Fibroblast of lung (primary cell): ENCODE measurements around the gene ZNRF3. TPM values are rescaled to one million over a fixed set of nuclear protein-coding genes. Genes with fewer than 3 reads are reported as not detected.

ENCODE experiments used
- DNase-seq, 2 donors: peaks; one replicate each; pipeline versions ENCODE4 v3.0.0 to v3.0.0-alpha.2; 2010; ENCODE audit warnings: low read depth in 2 of 2
- H2AFZ ChIP-seq: 2 replicates; pipeline ENCODE4 v1.5.1; 2012; ENCODE audit warnings: low read length, control low read depth, inconsistent platforms
- H3K27ac ChIP-seq: 2 replicates; pipeline ENCODE4 v1.5.1; 2011; ENCODE audit warnings: low read length, control low read depth; ENCODE audit not compliant: insufficient read depth
- H3K27me3 ChIP-seq: 2 replicates; pipeline ENCODE4 v1.5.1; 2011; ENCODE audit warnings: mild to moderate bottlenecking, low read length; ENCODE audit not compliant: control insufficient read depth, insufficient read depth
- H3K36me3 ChIP-seq: 2 replicates; pipeline ENCODE4 v1.5.1; 2011; ENCODE audit warnings: low read length; ENCODE audit not compliant: control insufficient read depth, insufficient read depth
- H3K4me1 ChIP-seq: 2 replicates; pipeline ENCODE4 v1.5.1; 2011; ENCODE audit warnings: low read length; ENCODE audit not compliant: control insufficient read depth, insufficient read depth; ENCODE audit errors: extremely low read depth
- H3K4me2 ChIP-seq: 2 replicates; pipeline ENCODE4 v1.5.1; 2011; ENCODE audit warnings: low read length, control low read depth; ENCODE audit not compliant: insufficient read depth; ENCODE audit errors: extremely low read depth
- H3K4me3 ChIP-seq, 4 experiments: fragments of 200-600 bp in 1 of 4; sonication (generic) in 1 of 4; replicated peaks in 1 of 4; 2 replicates each; pipeline ENCODE4 v1.5.1; 2011 to 2016; ENCODE audit warnings: low read length in 4 of 4, low read depth in 3 of 4, mild to moderate bottlenecking in 3 of 4, control low read depth in 2 of 4, inconsistent platforms in 1 of 4, mixed read lengths in 1 of 4; ENCODE audit not compliant: insufficient read depth in 1 of 4; ENCODE audit errors: control extremely low read depth in 1 of 4
- H3K79me2 ChIP-seq: 2 replicates; pipeline ENCODE4 v1.5.1; 2012; ENCODE audit warnings: mild to moderate bottlenecking, low read length, inconsistent platforms; ENCODE audit not compliant: control insufficient read depth, insufficient read depth
- H3K9ac ChIP-seq: 2 replicates; pipeline ENCODE4 v1.5.1; 2011; ENCODE audit warnings: mild to moderate bottlenecking, low read length, control low read depth; ENCODE audit not compliant: insufficient read depth
- H3K9me3 ChIP-seq: 2 replicates; pipeline ENCODE4 v1.5.1; 2012; ENCODE audit warnings: low read depth, low read length; ENCODE audit not compliant: control insufficient read depth, insufficient read depth
- H4K20me1 ChIP-seq: 2 replicates; pipeline ENCODE4 v1.5.1; 2011; ENCODE audit warnings: low read length; ENCODE audit not compliant: control insufficient read depth, insufficient read depth; ENCODE audit errors: extremely low read depth
- EZH2 ChIP-seq: IDR thresholded peaks from 2 replicates; pipeline ENCODE4 v1.5.1; 2012; ENCODE audit warnings: low read length, control low read depth, mild to moderate bottlenecking; ENCODE audit errors: missing control alignments
- polyA plus RNA-seq, 2 donors: library from polyadenylated mRNA; depleted of rRNA in 1 of 2; stranded (reverse) in 1 of 2; unstranded in 1 of 2; fragments of >200 nt; gene quantifications; 2 replicates each; pipeline ENCODE4 v1.2.1, GENCODE V29; 2011 to 2012; ENCODE audit warnings: missing spikeins in 1 of 2
- total RNA-seq: library from RNA; depleted of rRNA; stranded (reverse); fragments of >200 nt; gene quantifications from 2 replicates; pipeline ENCODE4 v1.2.1, GENCODE V29; 2014
- TF ChIP-seq, protein P1 (sequence below), 2 donors: IDR thresholded peaks in 1 of 2; conservative IDR thresholded peaks in 1 of 2; 1 replicate in 1 of 2; 2 replicates in 1 of 2; pipeline ENCODE4 v1.5.1; 2011 to 2012; ENCODE audit warnings: low read length in 2 of 2, control low read depth in 1 of 2, inconsistent platforms in 1 of 2, low read depth in 1 of 2, mild to moderate bottlenecking in 1 of 2

ZNRF3 gene
- total and polyA plus RNA-seq, 2 donors (not counting 1 experiment from before 2014, with no cell fraction given), result 1.1 to 2.6 TPM

DNA sequence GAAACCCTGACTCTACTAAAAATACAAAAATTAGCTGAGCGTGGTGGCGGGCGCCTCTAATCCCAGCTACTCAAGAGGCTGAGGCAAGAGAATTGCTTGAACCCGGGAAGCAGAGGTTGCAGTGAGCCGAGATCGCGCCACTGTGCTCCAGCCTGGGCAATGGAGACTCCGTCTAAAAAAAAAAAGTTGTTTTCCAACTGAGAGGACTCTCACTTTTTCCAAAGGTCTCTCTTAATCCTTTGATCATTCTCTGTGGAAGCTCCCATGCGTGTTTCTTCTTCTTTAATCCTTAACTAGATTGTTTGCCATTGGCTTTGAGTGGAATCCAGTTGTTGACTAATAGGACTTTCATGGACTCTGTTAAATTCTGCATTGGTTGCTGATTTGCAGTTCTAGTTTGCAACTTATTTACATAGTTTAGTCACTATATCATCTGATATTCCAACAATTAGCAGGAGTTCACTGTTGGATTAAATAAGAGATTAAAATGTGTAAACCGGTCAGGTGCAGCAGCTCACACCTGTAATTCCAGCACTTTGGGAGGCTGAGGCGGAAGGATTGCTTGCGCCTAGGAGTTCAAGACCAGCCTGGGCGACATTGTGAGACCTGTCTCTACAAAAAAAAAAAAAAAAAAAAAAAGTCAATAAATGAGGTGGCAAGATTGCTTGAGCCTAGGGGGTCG lies 98.6 kb downstream of the ZNRF3 start:
- DNase-seq, result no peak
- TF ChIP-seq EZH2, result no peak
- TF ChIP-seq, protein P1, sequence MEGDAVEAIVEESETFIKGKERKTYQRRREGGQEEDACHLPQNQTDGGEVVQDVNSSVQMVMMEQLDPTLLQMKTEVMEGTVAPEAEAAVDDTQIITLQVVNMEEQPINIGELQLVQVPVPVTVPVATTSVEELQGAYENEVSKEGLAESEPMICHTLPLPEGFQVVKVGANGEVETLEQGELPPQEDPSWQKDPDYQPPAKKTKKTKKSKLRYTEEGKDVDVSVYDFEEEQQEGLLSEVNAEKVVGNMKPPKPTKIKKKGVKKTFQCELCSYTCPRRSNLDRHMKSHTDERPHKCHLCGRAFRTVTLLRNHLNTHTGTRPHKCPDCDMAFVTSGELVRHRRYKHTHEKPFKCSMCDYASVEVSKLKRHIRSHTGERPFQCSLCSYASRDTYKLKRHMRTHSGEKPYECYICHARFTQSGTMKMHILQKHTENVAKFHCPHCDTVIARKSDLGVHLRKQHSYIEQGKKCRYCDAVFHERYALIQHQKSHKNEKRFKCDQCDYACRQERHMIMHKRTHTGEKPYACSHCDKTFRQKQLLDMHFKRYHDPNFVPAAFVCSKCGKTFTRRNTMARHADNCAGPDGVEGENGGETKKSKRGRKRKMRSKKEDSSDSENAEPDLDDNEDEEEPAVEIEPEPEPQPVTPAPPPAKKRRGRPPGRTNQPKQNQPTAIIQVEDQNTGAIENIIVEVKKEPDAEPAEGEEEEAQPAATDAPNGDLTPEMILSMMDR (conservative IDR thresholded peaks at IDR 0.05 in 1 of 2, IDR thresholded peaks at IDR 0.05 in 1 of 2; ENCODE audit: low read depth in 1 of 2, low read length in 2 of 2), result no peak
- no peaks in the 10 kb centered on the region for H3K79me2 ChIP-seq

DNA sequence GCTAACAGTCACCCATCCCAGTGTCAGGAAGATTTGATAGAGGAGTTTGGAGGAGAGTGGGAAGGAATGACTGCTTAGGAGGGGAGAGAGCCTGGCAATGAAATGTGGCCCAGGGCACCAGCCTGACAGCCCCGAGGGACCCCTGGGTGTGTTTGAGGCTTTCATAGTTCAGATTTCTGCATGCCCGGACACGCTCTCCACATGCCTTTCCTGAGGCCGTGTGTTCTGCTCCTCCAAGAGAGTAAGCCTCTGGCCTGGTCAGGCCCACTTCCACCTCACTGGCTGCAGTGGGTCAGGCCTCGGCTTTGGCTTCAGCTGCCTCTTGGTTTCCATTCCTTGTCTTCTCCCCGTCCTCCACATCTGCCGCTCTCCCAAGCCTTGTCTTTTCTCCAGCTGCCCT lies 99.8 kb downstream of the ZNRF3 start:
- no peaks in the 10 kb centered on the region for H3K36me3 ChIP-seq
- no peaks in the 10 kb centered on the region for H3K4me1 ChIP-seq
- no peak for DNase-seq
- TF ChIP-seq, protein P1 (conservative IDR thresholded peaks at IDR 0.05 in 1 of 2, IDR thresholded peaks at IDR 0.05 in 1 of 2; ENCODE audit: low read depth in 1 of 2, low read length in 2 of 2), result no peak
- TF ChIP-seq EZH2, result no peak
- H3K9ac ChIP-seq, result no peak overlapping the region
- H3K27ac ChIP-seq, result no peak overlapping the region
- H4K20me1 ChIP-seq, result no peaks in the 10 kb centered on the region
- no peak overlapping the region for H3K4me2 ChIP-seq
- no peak overlapping the region for H3K4me3 ChIP-seq
- H2AFZ ChIP-seq, result no peak overlapping the region
- no peaks in the 10 kb centered on the region for H3K79me2 ChIP-seq
- H3K27me3 ChIP-seq, result no peaks in the 10 kb centered on the region
- H3K9me3 ChIP-seq, result no peaks in the 10 kb centered on the region

More for the DNA sequence above, 98.6 kb downstream of the ZNRF3 start:
- H3K4me3 ChIP-seq, result no peak overlapping the region
- H3K36me3 ChIP-seq, result no peaks in the 10 kb centered on the region
- H3K27me3 ChIP-seq, result no peaks in the 10 kb centered on the region
- no peaks in the 10 kb centered on the region for H4K20me1 ChIP-seq
- no peak overlapping the region for H3K4me2 ChIP-seq
- H3K27ac ChIP-seq, result no peak overlapping the region
- no peak overlapping the region for H2AFZ ChIP-seq
- peaks cover 4% of the 10 kb centered on the region for H3K4me1 ChIP-seq
- H3K9me3 ChIP-seq, result no peaks in the 10 kb centered on the region
- no peak overlapping the region for H3K9ac ChIP-seq

DNA sequence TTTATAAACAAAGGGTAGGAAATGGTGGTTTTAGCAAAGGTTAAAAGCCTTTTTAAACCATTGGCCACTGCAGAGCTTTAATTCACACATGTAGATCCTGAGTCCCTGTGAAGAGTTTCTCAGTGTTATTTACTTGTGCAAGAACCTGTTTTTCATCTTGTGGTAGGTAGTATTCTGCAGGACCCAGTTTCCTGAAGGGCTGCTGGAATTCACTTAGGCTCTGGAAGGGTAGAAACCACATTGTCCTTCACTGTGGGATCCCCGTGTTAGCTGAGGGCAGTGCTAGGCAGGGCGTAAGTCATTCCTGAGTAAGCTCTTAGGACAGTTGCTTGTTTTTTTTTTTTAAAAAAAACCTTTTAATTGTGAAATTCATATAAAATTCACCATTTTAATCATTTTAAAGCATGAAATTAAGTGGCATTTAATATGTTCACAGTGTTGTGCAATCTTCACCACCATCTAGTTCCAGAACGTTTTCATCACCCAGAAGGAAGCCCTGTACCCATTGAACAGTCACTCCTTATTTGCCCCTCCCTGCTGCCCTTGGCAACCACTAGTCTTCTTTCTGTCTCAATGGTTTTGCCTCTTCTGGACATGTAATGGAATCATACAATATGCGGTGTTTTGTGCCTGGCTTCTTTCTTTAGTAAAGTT lies 100.5 kb downstream of the ZNRF3 start:
- Histone ChIP-seq H3K79me2 (no peaks in the 10 kb centered on the region), H4K20me1 (no peaks in the 10 kb centered on the region), H3K9ac (no peak overlapping the region), H3K4me1 (no peaks in the 10 kb centered on the region), H3K4me2 (no peak overlapping the region), H3K27ac (no peak overlapping the region), H3K27me3 (no peaks in the 10 kb centered on the region), H3K36me3 (no peaks in the 10 kb centered on the region), H3K4me3 (no peak overlapping the region), H3K9me3 (no peaks in the 10 kb centered on the region), H2AFZ (no peak overlapping the region)
- peak in 1 of 2 donors; percentile 51 for DNase-seq
- TF ChIP-seq, protein P1 (conservative IDR thresholded peaks at IDR 0.05 in 1 of 2, IDR thresholded peaks at IDR 0.05 in 1 of 2; ENCODE audit: low read depth in 1 of 2, low read length in 2 of 2), result no peak
- TF ChIP-seq EZH2, result no peak
